Left lung (tissue), 10 donors: ENCODE data around the gene PHKA1. TPM values are rescaled to one million over a fixed set of nuclear protein-coding genes. Genes with fewer than 3 reads are reported as not detected.

Source experiments
- ATAC-seq: fragments of 200-7000 bp; cut with Tn5 transposase; one replicate; pipeline ENCODE4 v1.9.1; 2020; ENCODE audit warnings: moderate library complexity
- DNase-seq, 4 donors: peaks; one replicate each; pipeline ENCODE4 v3.0.0-alpha.2; 2013 to 2020
- H3K27ac ChIP-seq, 2 donors: fragments of 200-600 bp; sonication (generic) in 1 of 2; one replicate each; pipeline versions ENCODE4 v1.5.0 to v1.8.0; 2020 to 2021
- H3K27me3 ChIP-seq, 2 donors: fragments of 200-600 bp; sonication (generic) in 1 of 2; one replicate each; pipeline versions ENCODE4 v1.5.0 to v1.8.0; 2020 to 2021
- H3K36me3 ChIP-seq, 2 donors: fragments of 200-600 bp; sonication (generic) in 1 of 2; one replicate each; pipeline versions ENCODE4 v1.5.0 to v1.8.0; 2020 to 2021
- H3K4me1 ChIP-seq, 2 donors: fragments of 200-600 bp; one replicate each; pipeline ENCODE4 v1.8.0; 2021
- H3K4me3 ChIP-seq, 2 donors: fragments of 200-600 bp; sonication (generic) in 1 of 2; one replicate each; pipeline versions ENCODE4 v1.5.0 to v1.8.0; 2020 to 2021; ENCODE audit warnings: mild to moderate bottlenecking in 1 of 2
- H3K9me3 ChIP-seq, 2 donors: fragments of 200-600 bp; sonication (generic) in 1 of 2; one replicate each; pipeline versions ENCODE4 v1.5.0 to v1.8.0; 2020 to 2021
- CTCF ChIP-seq, 2 donors: fragments of 200-600 bp; sonication (generic) in 1 of 2; IDR thresholded peaks; one replicate each; pipeline versions ENCODE4 v1.5.0 to v1.8.0; 2021; ENCODE audit warnings: antibody characterized with exemption in 2 of 2
- intact Hi-C, 2 donors: fragments of 100-400 bp; cut with DNase I; formaldehyde crosslinking; loops; one replicate each; pipeline versions ENCODE4 v1.11.2 to v1.14.2; 2022
- polyA plus RNA-seq, 6 donors: library from polyadenylated mRNA; unstranded; fragments of 120-200 nt; gene quantifications; one replicate each; pipeline ENCODE4 v1.2.1, GENCODE V29; 2013; ENCODE audit not compliant: insufficient read length in 6 of 6
- total RNA-seq, 2 donors: library from RNA; stranded (reverse); fragmentation: NEBNext Ultra II Directional; extraction: Animal tissue kit (Norgen Biotek cat#: 25700); gene quantifications; one replicate each; pipeline ENCODE4 v1.2.1, GENCODE V29; 2021
- donor health status: DM: no; HTN: yes; CAD: no.
- donor health status: DM: no; HTN: no; CAD: no.

PHKA1 gene
- total and polyA plus RNA-seq, 8 donors, result 2.8 to 5.0 (median 4.5) TPM

DNA sequence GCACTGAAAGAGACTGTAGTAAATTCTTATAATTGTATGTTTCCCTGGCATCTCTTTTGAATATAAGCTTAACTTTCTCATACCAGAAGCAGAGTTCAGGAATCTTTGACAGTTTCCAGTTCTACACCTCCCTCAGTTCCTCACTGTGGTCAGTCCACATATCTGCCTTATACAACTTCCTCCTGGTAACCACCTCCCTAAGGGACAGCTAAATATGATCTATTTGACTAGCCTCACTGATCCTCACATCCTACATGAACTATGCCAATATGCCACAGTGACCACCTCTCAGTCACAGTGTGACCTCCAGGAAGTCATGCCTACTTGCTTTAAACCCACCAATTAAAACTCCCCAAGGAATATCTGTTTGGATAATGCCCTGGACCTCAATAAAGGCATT is 89.9 kb downstream of the PHKA1 start:
- Histone ChIP-seq H3K9me3 (no peaks in the 10 kb centered on the region), H3K27ac (no peak overlapping the region), H3K27me3 (no peaks in the 10 kb centered on the region), H3K4me3 (no peak overlapping the region), H3K36me3 (no peaks in the 10 kb centered on the region), H3K4me1 (no peaks in the 10 kb centered on the region)
- DNase-seq (no peak), ATAC-seq (no peak)
- intact Hi-C loops, result no loop called here
- TF ChIP-seq CTCF (IDR thresholded peaks at IDR 0.05), result no peak

GRCh38 chrX:72621625-72622485 is 92.3 kb downstream of the PHKA1 start:
- Histone ChIP-seq H3K4me3 (no peak overlapping the region), H3K27ac (no peak overlapping the region), H3K4me1 (no peaks in the 10 kb centered on the region), H3K27me3 (no peaks in the 10 kb centered on the region), H3K9me3 (no peaks in the 10 kb centered on the region), H3K36me3 (no peaks in the 10 kb centered on the region)
- TF ChIP-seq CTCF (IDR thresholded peaks at IDR 0.05), result no peak
- ATAC-seq (no peak), DNase-seq (no peak)
- intact Hi-C loops, result no loop called here

- ATAC-seq, result peak; percentile 40
Observed at GRCh38 chrX:72621163-72621562, 92.9 kb downstream of the PHKA1 start.

GRCh38 chrX:72620550-72621145 is 93.5 kb downstream of the PHKA1 start:
- no peaks in the 10 kb centered on the region for H3K27me3 ChIP-seq
- intact Hi-C loops, result no loop called here
- H3K9me3 ChIP-seq, result no peaks in the 10 kb centered on the region
- no peak overlapping the region for H3K4me3 ChIP-seq
- H3K36me3 ChIP-seq, result no peaks in the 10 kb centered on the region
- no peak overlapping the region for H3K27ac ChIP-seq
- TF ChIP-seq CTCF (IDR thresholded peaks at IDR 0.05), result no peak
- DNase-seq (peak in 2 of 4 donors; percentile 10 to 41), ATAC-seq (peak; percentile 88)
- no peaks in the 10 kb centered on the region for H3K4me1 ChIP-seq

More at GRCh38 chrX:72621163-72621562, 92.9 kb downstream of the PHKA1 start:
- no peaks in the 10 kb centered on the region for H3K9me3 ChIP-seq
- intact Hi-C loops, result no loop called here
- H3K27me3 ChIP-seq, result no peaks in the 10 kb centered on the region
- H3K36me3 ChIP-seq, result no peaks in the 10 kb centered on the region
- H3K4me3 ChIP-seq, result no peak overlapping the region
- no peak for DNase-seq
- no peak overlapping the region for H3K27ac ChIP-seq
- no peak for TF ChIP-seq CTCF (IDR thresholded peaks at IDR 0.05)
- H3K4me1 ChIP-seq, result no peaks in the 10 kb centered on the region

GRCh38 chrX:72609313-72609712 is 104.8 kb downstream of the PHKA1 start:
- intact Hi-C loops, result no loop called here
- no peaks in the 10 kb centered on the region for H3K36me3 ChIP-seq
- ATAC-seq (no peak), DNase-seq (no peak)
- no peaks in the 10 kb centered on the region for H3K4me1 ChIP-seq
- H3K4me3 ChIP-seq, result no peak overlapping the region
- H3K9me3 ChIP-seq, result no peaks in the 10 kb centered on the region
- H3K27me3 ChIP-seq, result no peaks in the 10 kb centered on the region
- no peak overlapping the region for H3K27ac ChIP-seq
- no peak for TF ChIP-seq CTCF (IDR thresholded peaks at IDR 0.05)
